GM21447 (cell line): ENCODE results near the gene COL4A1.

Experiments
- ATAC-seq: cut with Tn5 transposase; IDR thresholded peaks from one replicate; pipeline ENCODE4 v1.9.1; 2021; ENCODE audit not compliant: unreplicated experiment

The COL4A1 gene

DNA sequence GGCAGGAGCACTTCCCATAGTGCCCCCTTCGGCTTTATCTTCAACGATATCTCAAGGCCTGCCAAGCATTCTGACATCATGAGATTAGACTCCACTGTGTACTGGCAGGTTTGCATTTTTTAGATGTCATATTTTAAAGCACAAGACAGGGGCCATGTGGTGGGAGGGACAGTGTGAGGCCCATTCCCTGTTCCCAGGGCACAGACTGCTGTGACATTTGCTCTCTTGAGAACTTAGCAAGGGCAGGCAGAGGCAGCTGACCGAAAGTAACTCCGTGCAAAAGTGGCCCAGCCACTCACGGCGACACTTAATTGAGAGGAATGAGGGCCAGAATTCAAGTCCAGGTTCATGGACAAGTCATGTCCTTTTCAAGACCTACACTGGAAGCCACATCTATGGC, 201.8 kb downstream of the COL4A1 start:
- ATAC-seq: no peak

- no peak for ATAC-seq
Measured at GRCh38 chr13:110103534-110103933, 203.4 kb downstream of the COL4A1 start.

- no peak for ATAC-seq
Measured at GRCh38 chr13:110103026-110103425, 203.9 kb downstream of the COL4A1 start.

DNA sequence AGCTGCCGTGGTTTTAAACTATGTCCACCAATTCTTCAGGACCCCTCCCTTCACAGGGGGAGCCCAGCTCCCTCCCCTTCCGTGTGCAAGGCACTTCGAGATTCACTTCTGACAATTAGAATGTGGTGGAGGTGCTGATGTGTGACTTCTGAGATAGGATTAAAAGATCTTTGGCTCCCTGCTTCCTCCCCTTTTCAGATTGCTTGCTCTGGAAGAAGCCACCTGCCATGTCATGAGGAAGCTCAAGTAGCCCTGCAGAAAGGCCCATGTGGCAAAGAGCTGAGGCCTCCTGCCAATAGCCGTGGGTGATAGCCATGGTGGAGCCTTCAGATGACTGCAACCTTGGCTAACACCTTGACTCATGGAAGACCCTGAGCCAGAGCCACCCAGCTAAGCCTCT, 204.9 kb downstream of the COL4A1 start:
- no peak for ATAC-seq

- ATAC-seq: no peak
Measured at GRCh38 chr13:110099922-110100321, 207.0 kb downstream of the COL4A1 start.
